HUDEP-2 (cell line): ENCODE measurements around the gene NRG2.

Experiments used
- DNase-seq, 76 experiments: peaks; one replicate each; lab custom pipeline; 2025; ENCODE audit not compliant: unreplicated experiment in 76 of 76; lab: John Stamatoyannopoulos, UW

NRG2 gene

GRCh38 chr5:139845846-139846681 is 197.0 kb downstream of the NRG2 start:
- no peak for DNase-seq

DNA sequence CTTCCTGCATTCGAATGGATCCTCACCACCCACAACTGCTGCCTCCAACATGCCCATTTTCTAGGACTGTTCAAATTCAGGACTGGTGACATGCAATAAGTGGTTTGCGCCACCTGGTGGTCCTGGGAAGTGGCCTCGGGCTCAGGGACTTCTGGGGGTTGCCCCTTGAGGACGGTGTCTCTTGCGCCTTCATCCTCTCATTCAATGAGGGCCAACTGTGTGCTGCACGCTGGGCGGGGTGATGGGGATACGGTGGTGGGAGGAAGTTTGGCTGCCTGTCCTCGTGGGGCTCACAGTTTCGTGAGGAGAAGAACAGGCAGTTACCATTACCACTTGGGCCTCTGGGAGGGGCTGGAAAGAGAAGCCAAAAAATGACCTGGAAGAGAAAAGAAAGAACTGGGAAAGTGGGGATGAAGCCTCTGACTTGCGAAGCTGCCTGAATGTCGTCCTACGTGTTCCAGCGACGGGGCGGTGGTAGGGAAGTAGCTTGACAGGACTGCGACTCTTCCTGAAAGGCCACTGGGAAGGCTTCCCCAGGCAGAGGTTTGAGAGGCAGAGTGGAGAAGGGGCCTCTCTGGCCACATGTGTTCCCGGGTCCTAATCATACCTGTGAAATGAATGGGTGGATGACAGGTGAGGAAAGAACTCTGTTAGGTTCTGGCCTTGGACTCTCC is 198.5 kb downstream of the NRG2 start:
- DNase-seq, result peak in 65 of 76 experiments; percentile 0 to 79 (median 47)

DNA sequence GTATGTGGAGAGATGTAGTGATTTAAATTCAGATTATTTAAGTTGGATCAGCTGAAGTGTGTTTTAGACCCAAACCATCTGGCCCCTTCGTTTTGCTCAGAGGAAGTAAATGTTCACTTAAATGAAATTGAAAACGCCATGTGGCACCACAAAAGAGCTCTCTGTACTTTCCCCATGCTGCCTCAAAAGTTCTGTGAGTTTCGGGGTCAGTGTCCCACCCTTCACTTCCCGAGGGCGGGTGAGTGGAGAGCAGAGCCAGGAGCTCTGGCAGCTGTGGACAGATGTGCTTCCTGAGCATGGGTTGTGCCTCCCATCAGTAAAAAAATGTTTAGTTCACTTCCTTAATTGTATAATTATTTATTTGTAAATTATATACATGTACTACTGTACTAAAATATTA is 199.1 kb downstream of the NRG2 start:
- no peak for DNase-seq

DNA sequence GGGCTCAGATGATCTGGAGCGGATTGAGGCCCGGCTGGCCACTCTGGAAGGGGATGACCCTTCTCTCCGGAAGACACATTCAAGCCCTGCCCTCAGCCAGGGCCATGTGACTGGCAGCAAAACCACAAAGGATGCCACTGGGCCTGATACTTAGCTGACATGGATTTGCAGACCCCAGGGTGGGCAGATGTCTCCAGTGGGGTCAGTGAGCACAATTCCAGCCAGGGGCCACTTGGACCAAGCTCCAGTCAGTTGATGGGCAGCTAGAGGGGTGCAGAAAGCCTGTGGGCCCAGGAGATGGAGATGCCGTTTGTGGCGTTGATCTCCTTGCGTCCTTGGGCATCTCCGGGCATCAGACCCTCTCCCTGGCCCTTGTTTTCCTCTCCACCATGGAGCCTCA is 200.8 kb downstream of the NRG2 start:
- no peak for DNase-seq

DNA sequence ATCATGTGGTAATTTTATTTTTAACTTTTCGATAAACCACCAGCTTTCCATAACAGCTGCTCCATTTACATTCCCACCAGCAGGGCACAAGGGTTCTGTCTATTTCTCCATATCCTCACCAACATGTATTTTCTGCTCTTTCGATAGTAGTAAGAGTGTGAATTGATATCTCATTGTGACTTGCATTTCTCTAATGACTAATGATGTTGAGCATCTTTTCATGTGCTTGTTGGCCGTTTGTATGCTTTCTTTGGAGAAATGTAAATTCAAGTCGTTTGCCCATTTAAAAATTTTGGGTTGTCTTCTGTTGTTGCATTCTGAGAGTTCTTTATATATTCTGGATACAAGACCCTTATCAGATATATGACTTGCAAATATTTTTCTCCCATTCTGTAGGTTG is 201.6 kb downstream of the NRG2 start:
- DNase-seq, result no peak

- no peak for DNase-seq
Observed at GRCh38 chr5:139839918-139840317, 203.2 kb downstream of the NRG2 start.

GRCh38 chr5:139839232-139839815 is 203.8 kb downstream of the NRG2 start:
- DNase-seq, result no peak

DNA sequence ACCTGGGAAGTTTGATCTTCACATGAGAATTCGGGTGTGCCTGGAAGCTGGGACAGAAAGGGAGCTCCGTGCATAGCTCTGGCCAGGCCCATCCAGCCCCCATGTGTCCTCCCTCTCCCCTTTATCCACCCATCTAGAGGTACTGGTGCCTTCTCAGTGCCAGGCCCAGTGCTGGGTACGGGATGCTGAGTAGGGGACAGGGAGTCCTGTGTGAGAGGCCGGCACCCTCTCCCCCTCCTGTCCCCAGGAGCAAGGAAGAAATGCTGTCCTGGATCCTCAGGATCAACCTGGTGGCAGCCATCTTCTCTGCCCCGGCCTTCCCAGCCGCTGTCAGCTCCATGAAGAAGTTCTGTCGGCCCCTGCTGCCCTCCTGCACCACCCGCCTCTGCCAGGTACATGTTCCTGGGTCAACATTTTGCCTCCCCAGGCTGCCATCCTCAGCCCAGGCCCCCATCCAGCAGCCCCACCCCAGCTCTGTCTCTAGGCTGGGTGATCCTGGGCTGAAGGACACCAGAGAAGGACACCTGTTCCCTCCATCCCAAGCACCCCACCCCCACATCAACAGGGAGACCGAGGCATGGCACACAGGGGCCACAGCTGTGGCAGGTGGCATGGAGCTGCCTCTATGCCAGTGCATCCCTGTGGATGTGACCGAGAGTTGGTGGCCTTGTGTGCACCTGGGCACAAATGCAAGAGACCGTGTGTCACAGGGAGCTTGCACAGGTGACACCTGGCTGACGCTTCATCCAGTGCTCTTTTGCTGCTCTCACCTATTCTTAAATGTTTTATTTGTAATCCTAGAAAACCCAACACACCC is 204.5 kb downstream of the NRG2 start:
- no peak for DNase-seq

DNA sequence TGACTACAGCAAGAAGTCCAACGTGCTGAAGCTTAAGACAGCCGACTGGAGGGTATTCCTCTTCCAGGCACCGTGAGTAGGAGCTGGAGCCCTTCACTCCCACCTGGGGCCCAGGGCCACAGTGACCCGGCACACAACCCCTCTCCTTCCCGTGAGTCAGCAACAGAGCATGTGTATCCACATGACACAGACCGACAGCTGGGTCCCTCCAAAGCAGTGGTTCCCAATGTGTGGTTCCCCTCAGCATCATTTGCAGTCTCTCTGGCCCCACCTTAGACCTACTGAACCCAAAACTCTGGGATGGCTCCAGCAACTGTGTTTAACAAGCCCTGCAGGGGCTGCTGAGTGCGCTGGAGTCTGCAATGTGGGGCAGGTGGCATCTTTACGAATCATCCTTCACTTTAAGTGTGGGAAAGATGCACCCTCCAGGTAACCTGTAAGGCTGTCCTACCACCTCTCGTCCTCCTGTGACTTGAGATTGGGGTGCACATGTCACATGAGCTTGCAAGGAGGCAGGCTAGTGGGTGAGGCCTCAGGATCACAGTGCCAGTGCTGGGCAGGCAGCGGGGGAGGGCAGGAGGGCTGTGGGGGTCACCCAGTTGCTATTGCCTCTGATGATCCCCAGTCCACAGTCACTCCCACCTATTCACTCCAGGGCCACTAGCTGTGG is 205.3 kb downstream of the NRG2 start:
- no peak for DNase-seq

DNA sequence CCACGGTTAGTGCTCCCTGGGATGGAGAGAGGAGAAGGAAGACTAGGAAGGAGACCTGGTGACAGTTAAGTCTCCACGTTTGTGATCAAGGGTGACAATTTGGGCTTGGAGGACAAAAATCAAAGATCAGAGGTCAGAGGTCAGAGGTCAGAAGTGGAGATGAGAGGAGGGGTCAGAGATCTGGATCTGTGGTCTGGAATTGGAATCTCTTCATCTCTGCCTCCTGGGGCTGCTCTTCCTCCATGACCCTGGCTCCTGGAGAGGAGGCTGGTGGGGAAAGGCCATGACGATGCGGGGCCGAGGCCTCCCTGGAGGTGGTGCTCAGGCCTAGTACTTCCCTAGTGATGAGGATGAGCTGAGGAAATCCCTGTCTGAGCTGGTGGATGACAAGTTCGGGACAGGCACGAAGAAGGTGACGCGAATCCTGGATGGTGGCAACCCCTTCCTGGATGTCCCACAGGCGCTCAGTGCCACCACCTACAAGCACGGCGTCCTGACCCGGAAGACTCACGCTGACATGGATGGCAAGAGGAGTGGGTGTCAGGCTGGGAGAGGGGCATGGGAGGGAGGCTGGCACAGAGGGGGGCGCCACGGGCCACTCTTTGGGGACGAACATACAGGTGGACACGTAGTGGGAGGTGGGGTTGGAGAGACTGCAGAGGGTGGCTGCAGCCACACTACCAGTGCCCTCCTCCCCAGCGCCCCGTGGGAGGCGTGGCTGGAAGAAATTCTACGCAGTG is 206.5 kb downstream of the NRG2 start:
- DNase-seq, result no peak

GRCh38 chr5:139835656-139836055 is 207.4 kb downstream of the NRG2 start:
- no peak for DNase-seq

DNA sequence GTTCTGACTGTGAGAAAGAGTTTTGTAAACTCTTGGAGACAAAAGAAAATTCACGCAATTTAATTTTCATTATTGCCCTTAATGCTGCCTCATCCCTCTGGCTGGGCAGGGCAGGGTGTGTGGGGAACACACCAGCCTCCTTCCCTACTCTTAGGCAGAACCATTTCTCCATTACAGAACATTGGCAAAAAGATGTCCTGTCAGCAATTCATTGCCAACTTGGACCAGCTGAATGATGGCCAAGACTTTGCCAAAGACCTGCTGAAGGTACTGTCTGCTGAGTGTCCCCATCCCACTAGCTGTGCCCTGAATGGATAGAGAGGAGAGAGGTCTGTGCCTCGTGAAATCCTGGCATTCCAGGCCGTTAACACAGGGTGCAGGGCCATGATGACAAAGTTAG is 209.6 kb downstream of the NRG2 start:
- no peak for DNase-seq

DNA sequence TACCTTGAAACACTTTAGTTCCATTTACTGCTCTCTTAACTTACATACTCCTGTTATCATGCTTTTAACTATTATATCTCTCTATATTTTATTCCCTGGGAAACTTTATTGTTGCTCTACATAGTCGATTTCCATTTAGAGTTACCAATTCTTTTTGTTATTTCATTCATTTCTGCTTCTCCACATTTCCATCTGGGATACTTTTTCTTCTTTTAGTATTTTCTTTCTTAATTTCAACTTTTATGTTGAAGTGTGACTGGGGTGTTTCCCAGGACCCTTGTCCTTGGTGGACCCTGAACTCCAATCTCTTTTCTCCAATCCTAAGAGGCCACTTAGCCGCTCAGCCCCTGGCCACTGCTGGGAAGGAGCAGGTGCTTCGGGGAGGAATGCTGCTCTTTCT is 211.5 kb downstream of the NRG2 start:
- DNase-seq, result no peak

GRCh38 chr5:139829471-139829870 is 213.6 kb downstream of the NRG2 start:
- DNase-seq, result no peak

DNA sequence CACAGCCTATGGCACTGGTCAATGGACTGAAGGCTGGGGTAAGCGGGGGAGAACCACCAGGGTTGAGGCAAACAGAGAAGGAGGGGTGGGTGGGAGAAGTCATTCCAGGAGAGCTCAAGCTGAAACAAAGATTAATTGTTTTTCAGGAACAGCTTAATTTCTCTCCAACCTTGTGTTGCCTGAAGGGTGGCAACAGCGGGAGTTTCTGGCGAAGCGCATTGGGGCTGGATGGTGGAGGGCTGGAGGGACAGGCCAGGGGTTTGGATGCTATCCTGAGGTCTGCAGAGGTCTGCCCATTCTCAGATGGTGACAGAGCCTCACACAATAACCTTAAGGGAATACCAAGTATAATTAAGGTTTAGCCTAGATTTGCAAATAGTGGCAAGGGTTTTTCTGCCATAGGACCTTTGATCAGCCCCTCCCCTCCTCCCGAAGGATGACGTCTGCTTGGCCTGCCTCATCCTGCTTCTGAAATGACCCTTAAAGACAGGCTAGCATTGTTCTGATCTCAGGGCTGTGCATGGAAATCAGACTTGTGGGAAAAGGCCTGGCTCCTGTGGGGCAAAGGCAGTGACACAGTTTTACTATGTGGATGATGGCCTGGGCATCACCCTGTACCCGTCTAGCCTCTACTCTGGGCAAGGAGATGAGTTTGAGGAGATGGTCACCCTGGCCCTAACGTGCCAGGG is 214.7 kb downstream of the NRG2 start:
- no peak for DNase-seq

GRCh38 chr5:139825690-139826089 is 217.4 kb downstream of the NRG2 start:
- DNase-seq, result no peak

- DNase-seq, result no peak
Observed at GRCh38 chr5:139823757-139824355, 219.2 kb downstream of the NRG2 start.

DNA sequence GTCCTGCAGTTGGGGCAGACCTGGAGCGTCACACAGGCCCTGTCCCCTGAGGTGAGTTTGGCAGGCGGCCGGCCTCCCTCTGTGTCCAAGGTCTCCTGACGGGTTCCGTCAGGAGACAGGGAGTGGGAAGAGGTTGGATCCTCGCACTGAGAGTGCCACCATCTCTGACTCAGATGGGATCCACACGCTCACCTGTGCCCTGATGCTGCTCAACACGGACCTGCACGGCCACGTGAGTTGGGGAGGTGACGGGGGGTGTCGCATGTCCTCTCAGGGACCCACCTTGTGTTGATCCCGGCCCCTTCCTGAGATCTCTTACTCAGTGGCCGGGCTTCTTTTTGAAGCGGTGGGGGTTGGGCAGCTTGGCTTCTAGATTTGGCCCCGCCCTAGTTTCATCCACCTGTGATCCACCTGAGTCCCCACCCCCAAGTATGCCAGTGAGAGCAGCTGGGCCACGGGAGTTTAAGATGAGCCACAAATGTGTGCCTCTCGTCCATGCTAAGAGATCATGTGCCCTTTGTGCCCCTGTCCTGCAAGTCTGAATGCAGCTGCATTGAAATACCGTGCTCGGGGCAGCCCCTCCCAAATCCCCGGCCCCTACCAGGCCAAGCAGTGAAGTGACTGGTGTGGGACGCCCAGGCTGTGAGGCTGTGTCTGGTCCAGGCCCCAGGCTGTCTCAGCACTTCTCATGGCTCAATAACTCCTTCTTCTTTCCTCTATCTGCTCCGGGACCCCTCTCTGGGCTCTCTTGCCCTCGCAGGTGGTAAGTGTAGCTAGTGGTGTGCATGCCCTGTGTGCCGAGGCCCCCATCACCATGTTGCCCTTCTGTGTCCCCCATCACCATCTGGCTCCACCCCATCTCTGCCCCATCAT is 220.3 kb downstream of the NRG2 start:
- DNase-seq, result no peak
